Smooth muscle cell (in vitro differentiated cells): ENCODE data around the gene RAB11FIP3. TPM values are rescaled to one million over a fixed set of nuclear protein-coding genes. Genes with fewer than 3 reads are reported as not detected.

Experiments used
- DNase-seq: peaks from one replicate; lab custom pipeline; 2025; ENCODE audit not compliant: unreplicated experiment; lab: John Stamatoyannopoulos, UW
- H2AFZ ChIP-seq: fragments of 200-600 bp; sonication (generic); 2 replicates; pipeline ENCODE4 v1.6.0; 2016; ENCODE audit warnings: antibody characterized with exemption, low read depth, mild to moderate bottlenecking
- H3F3A ChIP-seq: fragments of 200-600 bp; sonication (generic); 2 replicates; pipeline ENCODE4 v1.6.0; 2017; ENCODE audit warnings: antibody characterized with exemption, low read depth
- H3K27ac ChIP-seq: fragments of 200-600 bp; sonication (generic); 2 replicates; pipeline ENCODE4 v1.5.1; 2016; ENCODE audit warnings: low read depth, mild to moderate bottlenecking
- H3K27me3 ChIP-seq: fragments of 200-600 bp; sonication (generic); 2 replicates; pipeline ENCODE4 v1.6.1; 2016; ENCODE audit warnings: low read depth, mild to moderate bottlenecking
- H3K36me3 ChIP-seq: fragments of 200-600 bp; sonication (generic); 2 replicates; pipeline ENCODE4 v1.5.1; 2016; ENCODE audit warnings: low read depth
- H3K4me1 ChIP-seq: fragments of 200-600 bp; sonication (generic); 2 replicates; pipeline ENCODE4 v1.5.1; 2016; ENCODE audit warnings: low read depth
- H3K4me2 ChIP-seq: fragments of 200-600 bp; sonication (generic); 2 replicates; pipeline ENCODE4 v1.6.0; 2016; ENCODE audit warnings: mild to moderate bottlenecking
- H3K4me3 ChIP-seq: fragments of 200-600 bp; sonication (generic); 2 replicates; pipeline ENCODE4 v1.5.1; 2016; ENCODE audit warnings: mild to moderate bottlenecking
- H3K79me2 ChIP-seq: fragments of 200-600 bp; sonication (generic); 2 replicates; pipeline ENCODE4 v1.6.0; 2016; ENCODE audit warnings: low read depth, mild to moderate bottlenecking
- H3K9ac ChIP-seq: fragments of 200-600 bp; sonication (generic); 2 replicates; pipeline ENCODE4 v1.6.0; 2016; ENCODE audit warnings: low read depth
- H3K9me3 ChIP-seq: fragments of 200-600 bp; sonication (generic); replicated peaks from 2 replicates; pipeline ENCODE4 v1.5.1; 2016; ENCODE audit warnings: low read depth
- H4K20me1 ChIP-seq: fragments of 200-600 bp; sonication (generic); 2 replicates; pipeline ENCODE4 v1.6.0; 2016; ENCODE audit warnings: low read depth
- WGBS: methylation state at CpG from one replicate; pipeline ENCODE4 v1.1.7; 2016; ENCODE audit warnings: low lambda C conversion rate; 5-methylcytosine and 5-hydroxymethylcytosine counted together
- polyA plus RNA-seq: library from polyadenylated mRNA; unstranded; fragments of >200 nt; fragmentation: Nextera tagmentation; extraction: Ambion mirVana; gene quantifications from 2 replicates; pipeline ENCODE4 v1.2.1, GENCODE V29; 2016
- total RNA-seq: library from RNA; depleted of rRNA; stranded (reverse); fragments of >200 nt; gene quantifications from 2 replicates; pipeline ENCODE4 v1.2.3, GENCODE V29; 2014
- TF ChIP-seq, protein P1 (sequence below): fragments of 200-600 bp; sonication (generic); IDR thresholded peaks from 2 replicates; pipeline ENCODE4 v1.5.1; 2017; ENCODE audit warnings: borderline replicate concordance, mild to moderate bottlenecking, antibody characterized with exemption; ENCODE audit not compliant: insufficient read depth, poor library complexity, severe bottlenecking

Gene RAB11FIP3
- total and polyA plus RNA-seq, 2 experiments from 2014 or later = 19.5 to 20.4 TPM

- TF ChIP-seq, protein P1, sequence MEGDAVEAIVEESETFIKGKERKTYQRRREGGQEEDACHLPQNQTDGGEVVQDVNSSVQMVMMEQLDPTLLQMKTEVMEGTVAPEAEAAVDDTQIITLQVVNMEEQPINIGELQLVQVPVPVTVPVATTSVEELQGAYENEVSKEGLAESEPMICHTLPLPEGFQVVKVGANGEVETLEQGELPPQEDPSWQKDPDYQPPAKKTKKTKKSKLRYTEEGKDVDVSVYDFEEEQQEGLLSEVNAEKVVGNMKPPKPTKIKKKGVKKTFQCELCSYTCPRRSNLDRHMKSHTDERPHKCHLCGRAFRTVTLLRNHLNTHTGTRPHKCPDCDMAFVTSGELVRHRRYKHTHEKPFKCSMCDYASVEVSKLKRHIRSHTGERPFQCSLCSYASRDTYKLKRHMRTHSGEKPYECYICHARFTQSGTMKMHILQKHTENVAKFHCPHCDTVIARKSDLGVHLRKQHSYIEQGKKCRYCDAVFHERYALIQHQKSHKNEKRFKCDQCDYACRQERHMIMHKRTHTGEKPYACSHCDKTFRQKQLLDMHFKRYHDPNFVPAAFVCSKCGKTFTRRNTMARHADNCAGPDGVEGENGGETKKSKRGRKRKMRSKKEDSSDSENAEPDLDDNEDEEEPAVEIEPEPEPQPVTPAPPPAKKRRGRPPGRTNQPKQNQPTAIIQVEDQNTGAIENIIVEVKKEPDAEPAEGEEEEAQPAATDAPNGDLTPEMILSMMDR = no peak
- no peak for DNase-seq
- Histone ChIP-seq H3K4me2 (no peak overlapping the region), H3K36me3 (no peaks in the 10 kb centered on the region), H3K79me2 (peaks cover 74% of the 10 kb centered on the region), H4K20me1 (peaks cover 97% of the 10 kb centered on the region), H3K9ac (no peak overlapping the region), H3K4me3 (no peak overlapping the region), H3F3A (no peaks in the 10 kb centered on the region), H3K27me3 (no peaks in the 10 kb centered on the region), H3K9me3 (no peaks in the 10 kb centered on the region), H3K4me1 (no peaks in the 10 kb centered on the region), H3K27ac (no peak overlapping the region), H2AFZ (no peak overlapping the region)
- WGBS = 83% methylated on average over 38 of the region's 39 CpGs
These were observed 110.3 kb downstream of the RAB11FIP3 start for GRCh38 chr16:535446-536405.

- H3K27ac ChIP-seq = no peak overlapping the region
- no peak overlapping the region for H3K9ac ChIP-seq
- H3K79me2 ChIP-seq = peaks cover 67% of the 10 kb centered on the region
- no peaks in the 10 kb centered on the region for H3K36me3 ChIP-seq
- H3K27me3 ChIP-seq = no peaks in the 10 kb centered on the region
- H3F3A ChIP-seq = no peaks in the 10 kb centered on the region
- H3K4me3 ChIP-seq = no peak overlapping the region
- 95% methylated on average over 17 of the region's 17 CpGs for WGBS
- peaks cover 93% of the 10 kb centered on the region for H4K20me1 ChIP-seq
- no peak overlapping the region for H2AFZ ChIP-seq
- no peaks in the 10 kb centered on the region for H3K9me3 ChIP-seq
- no peak for DNase-seq
- H3K4me1 ChIP-seq = no peaks in the 10 kb centered on the region
- no peak overlapping the region for H3K4me2 ChIP-seq
- TF ChIP-seq, protein P1 = no peak
These were observed 111.3 kb downstream of the RAB11FIP3 start for GRCh38 chr16:536746-537145.

- peaks cover 58% of the 10 kb centered on the region for H3K79me2 ChIP-seq
- TF ChIP-seq, protein P1 = peak; percentile 5
- H4K20me1 ChIP-seq = peaks cover 94% of the 10 kb centered on the region
These were observed 112.2 kb downstream of the RAB11FIP3 start for GRCh38 chr16:537415-538335.

More at GRCh38 chr16:537415-538335, 112.2 kb downstream of the RAB11FIP3 start:
- Histone ChIP-seq H3K4me3 (no peak overlapping the region), H3K4me2 (no peak overlapping the region), H3F3A (no peaks in the 10 kb centered on the region), H2AFZ (no peak overlapping the region), H3K27ac (no peak overlapping the region), H3K4me1 (no peaks in the 10 kb centered on the region), H3K9me3 (no peaks in the 10 kb centered on the region), H3K27me3 (no peaks in the 10 kb centered on the region), H3K36me3 (no peaks in the 10 kb centered on the region), H3K9ac (no peak overlapping the region)
- 96% methylated on average over 52 of the region's 60 CpGs for WGBS
- DNase-seq = no peak
